Smooth muscle cell of the pulmonary artery (primary cell): Measurements from ENCODE around the gene MLLT10. TPM values are rescaled to one million over a fixed set of nuclear protein-coding genes. Genes with fewer than 3 reads are reported as not detected.

ENCODE experiments used
- total RNA-seq: library from RNA; depleted of rRNA; stranded (reverse); fragments of >200 nt; gene quantifications from 2 replicates; pipeline ENCODE4 v1.2.3, GENCODE V29; 2014

Gene MLLT10
- 47.3 and 48.9 TPM in 2 replicates for total RNA-seq

DNA sequence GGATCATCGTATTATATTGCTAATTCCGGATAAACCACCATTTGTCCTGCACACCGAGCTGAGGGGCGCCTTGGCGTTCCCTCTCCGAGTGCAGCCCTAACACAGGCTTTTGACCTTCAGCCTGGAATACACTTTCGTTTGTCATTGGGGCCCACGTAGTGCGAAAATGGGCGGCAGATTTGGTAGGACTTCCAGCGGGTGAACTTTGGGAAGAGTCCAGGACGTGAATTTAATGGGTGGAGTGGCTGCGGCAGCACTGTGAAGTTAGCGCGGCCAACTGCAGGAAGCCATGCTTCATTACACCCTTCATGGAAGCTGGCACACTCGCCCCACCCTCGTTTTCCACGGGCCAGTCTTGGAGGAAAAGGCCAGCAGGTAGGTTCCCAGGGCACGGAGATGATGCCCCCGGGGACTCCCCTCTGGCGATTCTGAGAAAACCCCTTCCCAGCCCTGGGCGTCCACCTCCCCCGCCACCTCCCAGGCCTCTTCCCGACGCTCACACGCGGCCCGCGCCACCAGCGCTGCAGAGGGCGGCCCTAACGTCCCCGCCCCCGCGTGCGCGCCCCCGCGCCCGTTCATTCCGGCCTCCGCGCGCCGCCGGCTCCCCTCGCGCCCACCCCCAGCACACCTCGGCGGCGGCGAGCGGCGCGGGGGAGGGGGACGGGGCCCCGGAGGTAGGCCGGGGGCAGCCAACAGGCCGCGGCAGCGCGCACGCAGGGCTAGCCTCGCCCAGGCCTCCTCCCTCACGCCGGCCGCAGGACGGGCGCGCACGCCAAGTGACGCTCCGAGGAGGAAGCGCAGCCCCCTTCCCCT is at the start of gene MLLT10:
Gene MLLT10 (plus strand): TSS at position 766 of the 813 bp plus-strand sequence. CDS start 413 bp downstream, outside the sequence.

DNA sequence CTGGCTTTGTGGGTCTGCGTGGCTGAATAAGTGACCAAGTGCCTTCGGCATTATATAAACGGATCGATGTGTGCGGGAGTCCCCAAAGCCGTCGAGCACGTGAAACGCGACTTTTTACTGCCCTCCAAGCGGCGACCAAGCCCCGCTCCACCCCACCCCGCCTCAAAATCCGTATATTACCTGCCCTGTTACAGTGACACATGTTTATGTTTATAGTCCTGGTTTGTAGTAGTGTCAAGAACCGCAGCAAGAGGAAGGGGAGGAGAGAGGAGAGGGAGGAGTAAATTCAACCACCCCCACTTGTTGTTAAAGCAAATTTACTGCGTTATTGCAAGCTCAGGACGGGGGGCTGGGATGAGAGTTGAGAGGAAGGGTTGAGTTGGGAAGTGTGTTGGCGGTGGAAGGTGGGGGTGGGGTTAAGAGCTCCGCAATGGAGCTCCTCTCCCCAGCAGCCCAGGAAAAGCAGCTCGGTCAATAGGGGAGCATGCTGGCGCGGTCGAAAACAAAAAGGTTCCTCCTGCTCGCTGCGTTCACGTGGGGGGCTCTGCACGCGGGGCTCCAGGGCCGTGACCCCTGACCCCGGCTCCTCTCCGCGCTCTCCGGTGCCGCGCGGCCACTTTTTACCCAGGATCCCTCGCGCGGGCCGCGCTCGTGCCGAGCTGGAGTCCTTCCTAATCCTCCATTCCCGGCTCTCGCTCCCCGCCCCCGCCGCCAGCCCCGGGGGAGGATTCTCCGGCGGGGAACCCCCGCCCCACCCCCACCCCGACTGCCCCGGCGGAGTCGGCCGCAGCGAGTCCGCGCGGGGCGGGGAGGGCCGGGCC is 8.5 kb upstream of the MLLT10 start, which contains the start of gene SKIDA1:
Gene SKIDA1 (minus strand): TSS at position 316 of the 821 bp plus-strand sequence. CDS start 7,860 bp downstream, outside the sequence.

Other genes starting within 250 kb of the MLLT10 start
- 0.20 and 0.36 TPM in 2 replicates for gene SKIDA1, start 8.6 kb upstream of the MLLT10 start, total RNA-seq